ENCODE results near the gene CYP4B1.

CYP4B1 gene

DNA sequence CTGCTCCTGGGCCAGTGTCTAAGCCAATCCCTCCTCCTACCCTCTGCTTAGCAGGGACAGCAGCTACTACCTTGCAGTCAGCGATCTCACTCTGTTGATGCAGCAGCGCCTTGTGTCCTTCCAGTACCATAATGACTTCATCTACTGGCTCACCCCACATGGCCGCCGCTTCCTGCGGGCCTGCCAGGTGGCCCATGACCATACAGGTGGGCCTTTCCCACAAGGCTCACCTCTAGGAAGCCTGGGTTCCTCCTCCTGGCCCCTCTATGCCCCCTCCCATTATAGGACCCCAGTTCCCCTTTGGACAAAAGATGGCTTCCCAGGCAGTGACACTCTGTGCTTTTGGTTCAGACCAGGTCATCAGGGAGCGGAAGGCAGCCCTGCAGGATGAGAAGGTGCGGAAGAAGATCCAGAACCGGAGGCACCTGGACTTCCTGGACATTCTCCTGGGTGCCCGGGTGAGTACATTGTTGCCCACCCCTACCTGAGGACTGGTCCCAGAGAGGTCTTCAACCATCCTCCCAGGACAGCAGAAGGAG, 15.1 kb downstream of the CYP4B1 start:
- ChIA-PET POLR2A (no interaction called here), CTCF (no interaction called here)
- H3K36me3 ChIP-seq (ENCODE audit: control insufficient read depth in 2 of 2, insufficient read depth in 1 of 2, low read length in 2 of 2), result no peaks in the 10 kb centered on the region
- H3K4me1 ChIP-seq (ENCODE audit: control insufficient read depth, insufficient read depth, low read length), result no peaks in the 10 kb centered on the region
- TF ChIP-seq, protein P1, sequence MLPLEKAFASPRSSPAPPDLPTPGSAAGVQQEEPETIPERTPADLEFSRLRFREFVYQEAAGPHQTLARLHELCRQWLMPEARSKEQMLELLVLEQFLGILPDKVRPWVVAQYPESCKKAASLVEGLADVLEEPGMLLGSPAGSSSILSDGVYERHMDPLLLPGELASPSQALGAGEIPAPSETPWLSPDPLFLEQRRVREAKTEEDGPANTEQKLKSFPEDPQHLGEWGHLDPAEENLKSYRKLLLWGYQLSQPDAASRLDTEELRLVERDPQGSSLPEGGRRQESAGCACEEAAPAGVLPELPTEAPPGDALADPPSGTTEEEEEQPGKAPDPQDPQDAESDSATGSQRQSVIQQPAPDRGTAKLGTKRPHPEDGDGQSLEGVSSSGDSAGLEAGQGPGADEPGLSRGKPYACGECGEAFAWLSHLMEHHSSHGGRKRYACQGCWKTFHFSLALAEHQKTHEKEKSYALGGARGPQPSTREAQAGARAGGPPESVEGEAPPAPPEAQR (tag by site-specific recombination; IDR thresholded peaks at IDR 0.05), result no peak
- TF ChIP-seq ZNF223 (tag by site-specific recombination; IDR thresholded peaks at IDR 0.05) (no peak), ZNF274 (IDR thresholded peaks at IDR 0.05; ENCODE audit: low read length) (no peak), ZNF274 (tag by site-specific recombination; IDR thresholded peaks at IDR 0.05; ENCODE audit: borderline replicate concordance) (no peak), KLF7 (tag by site-specific recombination; IDR thresholded peaks at IDR 0.05; ENCODE audit: borderline replicate concordance) (no peak), SCRT1 (tag by site-specific recombination; IDR thresholded peaks at IDR 0.05; ENCODE audit: borderline replicate concordance) (no peak), GLI2 (tag by site-specific recombination; IDR thresholded peaks at IDR 0.05; ENCODE audit: borderline replicate concordance, low read depth) (no peak), EGR2 (tag by site-specific recombination; IDR thresholded peaks at IDR 0.05; ENCODE audit: low read depth) (no peak), ZNF114 (tag by site-specific recombination; IDR thresholded peaks at IDR 0.05) (no peak), SP3 (tag by site-specific recombination; IDR thresholded peaks at IDR 0.05) (no peak), ZNF785 (tag by site-specific recombination; IDR thresholded peaks at IDR 0.05) (no peak), TCF7L2 (IDR thresholded peaks at IDR 0.05; ENCODE audit: borderline replicate concordance, low read depth, low read length) (no peak), ZNF658 (tag by site-specific recombination; IDR thresholded peaks at IDR 0.05) (no peak), ZFP37 (tag by site-specific recombination; IDR thresholded peaks at IDR 0.05) (no peak), ZNF221 (tag by site-specific recombination; IDR thresholded peaks at IDR 0.05; ENCODE audit: borderline replicate concordance) (no peak), ZNF560 (tag by site-specific recombination; IDR thresholded peaks at IDR 0.05; ENCODE audit: borderline replicate concordance) (no peak), REPIN1 (tag by site-specific recombination; IDR thresholded peaks at IDR 0.05; ENCODE audit: low read depth) (no peak), KLF10 (tag by site-specific recombination; IDR thresholded peaks at IDR 0.05) (no peak)
- TF ChIP-seq, protein P2, sequence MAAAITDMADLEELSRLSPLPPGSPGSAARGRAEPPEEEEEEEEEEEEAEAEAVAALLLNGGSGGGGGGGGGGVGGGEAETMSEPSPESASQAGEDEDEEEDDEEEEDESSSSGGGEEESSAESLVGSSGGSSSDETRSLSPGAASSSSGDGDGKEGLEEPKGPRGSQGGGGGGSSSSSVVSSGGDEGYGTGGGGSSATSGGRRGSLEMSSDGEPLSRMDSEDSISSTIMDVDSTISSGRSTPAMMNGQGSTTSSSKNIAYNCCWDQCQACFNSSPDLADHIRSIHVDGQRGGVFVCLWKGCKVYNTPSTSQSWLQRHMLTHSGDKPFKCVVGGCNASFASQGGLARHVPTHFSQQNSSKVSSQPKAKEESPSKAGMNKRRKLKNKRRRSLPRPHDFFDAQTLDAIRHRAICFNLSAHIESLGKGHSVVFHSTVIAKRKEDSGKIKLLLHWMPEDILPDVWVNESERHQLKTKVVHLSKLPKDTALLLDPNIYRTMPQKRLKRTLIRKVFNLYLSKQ (tag by site-specific recombination; IDR thresholded peaks at IDR 0.05; ENCODE audit: borderline replicate concordance), result no peak
- TF ChIP-seq, protein P3, sequence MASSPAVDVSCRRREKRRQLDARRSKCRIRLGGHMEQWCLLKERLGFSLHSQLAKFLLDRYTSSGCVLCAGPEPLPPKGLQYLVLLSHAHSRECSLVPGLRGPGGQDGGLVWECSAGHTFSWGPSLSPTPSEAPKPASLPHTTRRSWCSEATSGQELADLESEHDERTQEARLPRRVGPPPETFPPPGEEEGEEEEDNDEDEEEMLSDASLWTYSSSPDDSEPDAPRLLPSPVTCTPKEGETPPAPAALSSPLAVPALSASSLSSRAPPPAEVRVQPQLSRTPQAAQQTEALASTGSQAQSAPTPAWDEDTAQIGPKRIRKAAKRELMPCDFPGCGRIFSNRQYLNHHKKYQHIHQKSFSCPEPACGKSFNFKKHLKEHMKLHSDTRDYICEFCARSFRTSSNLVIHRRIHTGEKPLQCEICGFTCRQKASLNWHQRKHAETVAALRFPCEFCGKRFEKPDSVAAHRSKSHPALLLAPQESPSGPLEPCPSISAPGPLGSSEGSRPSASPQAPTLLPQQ (tag by site-specific recombination; IDR thresholded peaks at IDR 0.05), result no peak
- TF ChIP-seq, protein P4, sequence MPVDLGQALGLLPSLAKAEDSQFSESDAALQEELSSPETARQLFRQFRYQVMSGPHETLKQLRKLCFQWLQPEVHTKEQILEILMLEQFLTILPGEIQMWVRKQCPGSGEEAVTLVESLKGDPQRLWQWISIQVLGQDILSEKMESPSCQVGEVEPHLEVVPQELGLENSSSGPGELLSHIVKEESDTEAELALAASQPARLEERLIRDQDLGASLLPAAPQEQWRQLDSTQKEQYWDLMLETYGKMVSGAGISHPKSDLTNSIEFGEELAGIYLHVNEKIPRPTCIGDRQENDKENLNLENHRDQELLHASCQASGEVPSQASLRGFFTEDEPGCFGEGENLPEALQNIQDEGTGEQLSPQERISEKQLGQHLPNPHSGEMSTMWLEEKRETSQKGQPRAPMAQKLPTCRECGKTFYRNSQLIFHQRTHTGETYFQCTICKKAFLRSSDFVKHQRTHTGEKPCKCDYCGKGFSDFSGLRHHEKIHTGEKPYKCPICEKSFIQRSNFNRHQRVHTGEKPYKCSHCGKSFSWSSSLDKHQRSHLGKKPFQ (tag by site-specific recombination; IDR thresholded peaks at IDR 0.05), result no peak
- H3K27ac ChIP-seq (ENCODE audit: extremely low read depth, low read depth, low read length), result no peak overlapping the region
- H3K4me3 ChIP-seq (ENCODE audit: low read depth, low read length), result no peak overlapping the region
- H3K9me3 ChIP-seq (ENCODE audit: control insufficient read depth, insufficient read depth, low read depth, low read length), result no peaks in the 10 kb centered on the region

Data from HEK293 (cell line).